ENCODE data around the gene CYP2A13.
"Not testable (repeated sequence)": the region's sequence is repeated elsewhere in the genome, so short reads cannot be mapped to it uniquely, and the experiment has no call there.

Gene CYP2A13

DNA sequence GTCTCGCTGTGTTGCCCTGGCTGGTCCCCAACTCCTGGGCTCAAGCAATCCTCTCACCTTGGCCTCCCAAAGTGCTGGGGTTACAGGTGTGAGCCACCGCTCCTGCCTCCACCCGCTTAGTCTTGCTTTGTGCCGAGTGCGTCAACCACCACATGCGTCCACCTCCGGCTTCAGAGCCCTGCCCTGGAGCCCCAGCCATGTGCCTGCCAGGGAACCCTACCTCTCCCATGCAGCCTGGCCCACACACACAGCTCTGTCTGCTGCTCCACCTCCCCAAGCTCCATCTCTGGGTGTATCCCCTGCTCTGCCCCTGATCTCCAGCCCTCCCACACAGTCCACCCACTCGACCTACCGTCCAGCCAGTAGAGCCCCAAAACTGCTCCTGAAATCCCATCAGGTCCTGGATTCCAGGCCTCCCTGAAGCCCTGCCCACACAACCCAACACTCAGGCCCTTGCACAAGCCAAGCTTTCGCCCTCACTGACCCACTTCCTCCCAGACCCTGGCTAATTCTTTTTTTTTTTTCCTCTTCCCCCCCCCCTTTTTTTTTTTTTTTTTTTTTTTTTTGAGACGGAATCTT, 35.6 kb downstream of the CYP2A13 start:
- no peak for DNase-seq (ENCODE audit: extremely low read depth, low read depth)
- H3K4me3 ChIP-seq (replicated peaks; ENCODE audit: low read depth, low read length), result no peak overlapping the region
- TF ChIP-seq, protein P1, sequence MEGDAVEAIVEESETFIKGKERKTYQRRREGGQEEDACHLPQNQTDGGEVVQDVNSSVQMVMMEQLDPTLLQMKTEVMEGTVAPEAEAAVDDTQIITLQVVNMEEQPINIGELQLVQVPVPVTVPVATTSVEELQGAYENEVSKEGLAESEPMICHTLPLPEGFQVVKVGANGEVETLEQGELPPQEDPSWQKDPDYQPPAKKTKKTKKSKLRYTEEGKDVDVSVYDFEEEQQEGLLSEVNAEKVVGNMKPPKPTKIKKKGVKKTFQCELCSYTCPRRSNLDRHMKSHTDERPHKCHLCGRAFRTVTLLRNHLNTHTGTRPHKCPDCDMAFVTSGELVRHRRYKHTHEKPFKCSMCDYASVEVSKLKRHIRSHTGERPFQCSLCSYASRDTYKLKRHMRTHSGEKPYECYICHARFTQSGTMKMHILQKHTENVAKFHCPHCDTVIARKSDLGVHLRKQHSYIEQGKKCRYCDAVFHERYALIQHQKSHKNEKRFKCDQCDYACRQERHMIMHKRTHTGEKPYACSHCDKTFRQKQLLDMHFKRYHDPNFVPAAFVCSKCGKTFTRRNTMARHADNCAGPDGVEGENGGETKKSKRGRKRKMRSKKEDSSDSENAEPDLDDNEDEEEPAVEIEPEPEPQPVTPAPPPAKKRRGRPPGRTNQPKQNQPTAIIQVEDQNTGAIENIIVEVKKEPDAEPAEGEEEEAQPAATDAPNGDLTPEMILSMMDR (IDR thresholded peaks at IDR 0.05; ENCODE audit: low read depth, low read length, missing control alignments), result no peak

DNA sequence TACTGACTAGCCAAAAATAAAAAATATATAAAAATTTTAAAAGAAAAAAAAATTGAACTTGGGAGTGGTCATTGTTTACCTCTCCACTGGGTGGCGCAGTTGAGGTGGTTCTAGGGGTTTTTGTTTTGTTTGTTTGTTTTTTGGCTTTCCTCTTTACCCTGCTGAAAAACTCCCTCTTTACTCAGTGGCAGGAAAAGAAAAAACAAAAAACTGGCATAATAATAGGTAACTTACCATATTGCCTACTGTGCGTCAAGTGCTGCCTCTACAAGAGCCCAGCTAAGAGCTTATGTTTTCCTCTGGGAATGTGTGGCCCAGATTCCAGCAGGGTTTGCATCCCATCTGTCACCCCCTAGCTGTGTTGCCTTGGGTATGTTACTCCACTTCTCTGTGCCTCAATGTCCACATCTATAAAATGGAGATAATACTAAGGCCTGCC, 38.5 kb downstream of the CYP2A13 start:
- TF ChIP-seq, protein P1 (IDR thresholded peaks at IDR 0.05; ENCODE audit: low read depth, low read length, missing control alignments), result peak; percentile 60
- not testable (repeated sequence) for H3K4me3 ChIP-seq (replicated peaks; ENCODE audit: low read depth, low read length); DNase-seq (ENCODE audit: extremely low read depth, low read depth)

DNA sequence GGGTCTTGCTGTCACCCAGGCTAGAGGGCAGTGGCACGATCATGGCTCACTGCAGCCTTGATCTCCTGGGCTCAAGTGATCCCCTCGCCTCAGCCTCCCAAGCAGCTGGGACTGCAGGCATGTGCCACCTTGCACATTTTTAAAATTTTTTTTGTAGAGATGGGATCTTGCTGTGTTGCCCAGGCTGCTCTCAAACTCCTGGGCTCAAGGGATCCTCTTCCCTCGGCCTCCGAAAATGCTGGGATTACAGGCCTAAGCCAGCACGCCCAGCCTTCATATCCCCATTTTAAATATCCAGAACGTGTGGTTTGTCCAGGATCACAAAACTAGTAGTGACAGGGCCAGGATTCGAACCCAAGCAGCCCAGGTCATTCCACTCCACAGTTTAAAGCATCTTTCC, 39.1 kb downstream of the CYP2A13 start:
- H3K4me3 ChIP-seq (replicated peaks; ENCODE audit: low read depth, low read length); DNase-seq (ENCODE audit: extremely low read depth, low read depth): not testable (repeated sequence)

DNA sequence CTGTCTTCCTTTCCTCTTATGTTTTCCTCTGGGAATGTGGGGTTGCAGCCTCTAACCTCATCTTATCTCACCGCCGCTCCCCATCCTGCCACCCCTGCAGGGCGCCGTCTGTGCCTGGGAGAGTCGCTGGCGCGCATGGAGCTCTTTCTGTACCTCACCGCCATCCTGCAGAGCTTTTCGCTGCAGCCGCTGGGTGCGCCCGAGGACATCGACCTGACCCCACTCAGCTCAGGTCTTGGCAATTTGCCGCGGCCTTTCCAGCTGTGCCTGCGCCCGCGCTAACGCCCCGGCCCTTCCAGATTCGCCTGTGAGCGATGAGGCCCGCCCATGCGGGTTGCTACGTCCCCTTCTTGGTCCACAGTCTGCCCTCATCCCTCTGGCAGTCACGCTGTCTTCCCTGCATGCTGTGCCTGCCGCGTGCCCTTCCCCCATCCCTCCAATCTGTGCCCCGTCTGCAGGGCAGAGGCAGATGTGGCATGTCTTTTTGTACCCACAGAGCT, 39.6 kb downstream of the CYP2A13 start:
- TF ChIP-seq, protein P1 (IDR thresholded peaks at IDR 0.05; ENCODE audit: low read depth, low read length, missing control alignments), result peak; percentile 18
- DNase-seq (ENCODE audit: extremely low read depth, low read depth), result peak; percentile 26
- not testable (repeated sequence) for H3K4me3 ChIP-seq (replicated peaks; ENCODE audit: low read depth, low read length)

DNA sequence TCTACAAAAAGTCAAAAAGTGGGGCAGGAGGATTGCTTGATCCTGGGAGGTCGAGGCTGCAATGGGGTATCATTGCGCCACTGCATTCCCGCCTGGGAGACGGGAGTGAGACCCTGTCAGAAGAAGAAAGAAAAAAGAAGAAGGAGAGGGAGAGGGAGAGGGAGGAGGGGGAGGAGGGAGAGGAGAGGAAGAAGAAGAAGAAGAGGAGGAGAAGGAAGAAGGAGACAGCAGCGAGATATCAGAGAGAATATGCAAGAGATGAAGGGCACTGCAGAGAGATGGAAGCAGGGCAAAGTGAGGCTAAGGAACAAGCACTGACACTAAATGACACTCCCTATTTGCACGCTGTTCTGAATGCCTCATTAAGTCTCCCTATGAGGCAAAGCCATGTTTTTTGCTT, 40.4 kb downstream of the CYP2A13 start:
- TF ChIP-seq, protein P1 (IDR thresholded peaks at IDR 0.05; ENCODE audit: low read depth, low read length, missing control alignments), result no peak
- DNase-seq (ENCODE audit: extremely low read depth, low read depth), result no peak
- no peak overlapping the region for H3K4me3 ChIP-seq (replicated peaks; ENCODE audit: low read depth, low read length)

DNA sequence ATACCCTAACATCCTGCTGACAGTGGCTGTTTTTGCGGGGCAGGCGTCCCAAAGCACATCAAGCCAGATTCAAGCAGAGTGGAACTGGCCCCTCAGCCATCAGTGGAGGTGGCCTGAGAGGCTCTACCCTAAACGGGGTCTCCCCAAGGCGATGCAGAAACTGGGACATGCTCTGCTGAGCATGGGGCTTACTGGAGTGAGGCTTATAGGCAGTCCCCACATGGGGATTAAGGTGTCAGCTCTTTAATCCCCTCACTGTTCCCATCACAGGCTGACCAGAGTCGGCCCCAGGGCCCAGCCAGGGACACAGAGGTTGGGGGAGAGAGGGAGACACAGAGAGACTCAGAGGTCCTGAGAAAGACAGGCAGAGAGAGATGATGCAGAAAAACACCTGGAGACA, 42.9 kb downstream of the CYP2A13 start:
- TF ChIP-seq, protein P1 (IDR thresholded peaks at IDR 0.05; ENCODE audit: low read depth, low read length, missing control alignments), result no peak
- DNase-seq (ENCODE audit: extremely low read depth, low read depth), result no peak
- H3K4me3 ChIP-seq (replicated peaks; ENCODE audit: low read depth, low read length), result no peak overlapping the region

DNA sequence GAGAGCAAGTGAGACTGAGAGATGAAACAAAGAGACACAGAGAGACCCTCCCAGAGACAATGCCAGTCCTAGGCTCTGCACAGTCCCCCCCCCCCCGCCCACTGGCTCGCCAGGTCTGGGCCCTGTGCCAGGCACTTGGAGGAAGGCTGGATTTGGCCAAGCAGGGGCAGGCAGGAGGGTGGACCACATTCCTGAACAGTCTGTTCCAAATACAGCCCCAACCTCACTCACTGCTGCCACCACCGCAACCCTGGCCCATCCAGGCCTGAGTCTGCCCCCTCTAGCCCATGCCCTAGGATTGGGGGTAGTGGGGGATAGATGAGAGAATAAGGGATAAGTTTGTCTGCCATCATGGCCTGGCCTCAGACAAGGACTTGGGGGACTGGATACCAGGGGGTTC, 45.0 kb downstream of the CYP2A13 start:
- H3K4me3 ChIP-seq (replicated peaks; ENCODE audit: low read depth, low read length), result no peak overlapping the region
- TF ChIP-seq, protein P1 (IDR thresholded peaks at IDR 0.05; ENCODE audit: low read depth, low read length, missing control alignments), result no peak
- DNase-seq (ENCODE audit: extremely low read depth, low read depth), result no peak
